GM12878 (cell line): ENCODE results near the gene WDR91. TPM values are rescaled to one million over a fixed set of nuclear protein-coding genes. Genes with fewer than 3 reads are reported as not detected.

Experiments used
- ATAC-seq: fragments of 200-7000 bp; cut with Tn5 transposase; 3 replicates; pipeline ENCODE4 v1.9.1; 2020; ENCODE audit warnings: mild to moderate bottlenecking, moderate library complexity
- BruUV-seq: library from RNA; stranded (reverse); fragments of 400-500 nt; replicated peaks from 2 replicates; lab custom pipeline; 2021; lab: Mats Ljungman, UMichigan
- CTCF ChIA-PET: fragments of 300-600 bp; sonication (Branson Sonifier 250); formaldehyde crosslinking; extraction: SDS; loops from one replicate; lab custom pipeline; 2021; ENCODE audit warnings: inconsistent platforms; lab: Yijun Ruan, JAX
- POLR2A ChIA-PET: fragments of 350-600 bp; formaldehyde crosslinking; extraction: SDS; loops from one replicate; lab custom pipeline; 2021; ENCODE audit warnings: inconsistent platforms; lab: Charles Lee
- RAD21 ChIA-PET: fragments of 300-600 bp; sonication (Branson Sonifier 250); formaldehyde crosslinking; loops from one replicate; lab custom pipeline; 2023; ENCODE audit warnings: antibody characterized with exemption; ENCODE audit not compliant: unreplicated experiment; lab: Charles Lee
- SMC1A ChIA-PET: fragments of 300-600 bp; sonication (Branson Sonifier 250); formaldehyde crosslinking; loops from one replicate; lab custom pipeline; 2023; ENCODE audit not compliant: unreplicated experiment, uncharacterized antibody; lab: Charles Lee
- DNase-seq: peaks from one replicate; pipeline ENCODE4 v3.0.0-alpha.2; 2011; ENCODE audit warnings: low read depth, low spot score
- FAIRE-seq: peaks from 3 replicates; lab custom pipeline; 2011; peaks lifted over from hg19 to GRCh38; lab: Jason Lieb, UNC
- H2AFZ ChIP-seq: 2 replicates; pipeline ENCODE4 v1.6.0; 2011; ENCODE audit warnings: low read depth, low read length, control low read depth; ENCODE audit not compliant: control insufficient read depth
- H3K27ac ChIP-seq: 2 replicates; pipeline ENCODE4 v1.5.1; 2011; ENCODE audit warnings: control low read depth; ENCODE audit not compliant: control insufficient read depth, insufficient read depth
- H3K27me3 ChIP-seq, 2 experiments: replicated peaks in 1 of 2; 2 replicates each; pipeline versions ENCODE4 v1.6.0 to v1.6.1; 2011; ENCODE audit warnings: low read length in 1 of 2; ENCODE audit not compliant: control insufficient read depth in 2 of 2, insufficient read depth in 2 of 2
- H3K36me3 ChIP-seq, 2 experiments: 2 replicates each; pipeline ENCODE4 v1.5.1; 2011; ENCODE audit warnings: low read length in 1 of 2; ENCODE audit not compliant: control insufficient read depth in 2 of 2, insufficient read depth in 2 of 2
- H3K4me1 ChIP-seq: 2 replicates; pipeline ENCODE4 v1.6.1; 2011; ENCODE audit warnings: mild to moderate bottlenecking, low read length, moderate library complexity, mixed read lengths; ENCODE audit not compliant: control insufficient read depth, insufficient read depth
- H3K4me2 ChIP-seq: 2 replicates; pipeline ENCODE4 v1.6.0; 2011; ENCODE audit warnings: control low read depth; ENCODE audit not compliant: control insufficient read depth, insufficient read depth
- H3K4me3 ChIP-seq: fragments of 200-600 bp; sonication (generic); 2 replicates; pipeline ENCODE4 v1.5.1; 2016
- H3K79me2 ChIP-seq: 2 replicates; pipeline ENCODE4 v1.6.0; 2011; ENCODE audit warnings: low read length; ENCODE audit not compliant: control insufficient read depth, insufficient read depth
- H3K9ac ChIP-seq: 2 replicates; pipeline ENCODE4 v1.8.0; 2011; ENCODE audit warnings: low read length, control low read depth, mixed read lengths; ENCODE audit not compliant: control insufficient read depth, insufficient read depth
- H3K9me3 ChIP-seq: replicated peaks from 3 replicates; pipeline ENCODE4 v1.5.1; 2011; ENCODE audit warnings: mild to moderate bottlenecking, low read length; ENCODE audit not compliant: control insufficient read depth, insufficient read depth
- H4K20me1 ChIP-seq: 2 replicates; pipeline ENCODE4 v1.6.0; 2011; ENCODE audit not compliant: control insufficient read depth, insufficient read depth
- CHD1 ChIP-seq: IDR thresholded peaks from 2 replicates; pipeline ENCODE4 v1.6.1; 2012; ENCODE audit warnings: low read depth, low read length, improper control_type of control experiment
- IKZF1 ChIP-seq: fragments of 450-650 bp; conservative IDR thresholded peaks from 2 replicates; pipeline ENCODE4 v1.6.1; 2017; ENCODE audit warnings: antibody characterized with exemption, mild to moderate bottlenecking
- IKZF2 ChIP-seq, 2 experiments: fragments of 450-650 bp; IDR thresholded peaks; 2 replicates each; pipeline ENCODE4 v1.6.1; 2017; ENCODE audit warnings: mild to moderate bottlenecking in 2 of 2, moderate library complexity in 2 of 2
- MTA2 ChIP-seq: fragments of 450-650 bp; IDR thresholded peaks from 2 replicates; pipeline ENCODE4 v1.6.1; 2016; ENCODE audit warnings: low read depth, mild to moderate bottlenecking, moderate library complexity
- PKNOX1 ChIP-seq: fragments of 450-650 bp; IDR thresholded peaks from 2 replicates; pipeline ENCODE4 v1.6.1; 2016; ENCODE audit warnings: mild to moderate bottlenecking
- RELB ChIP-seq: fragments of 450-650 bp; IDR thresholded peaks from 2 replicates; pipeline ENCODE4 v1.6.1; 2017; ENCODE audit warnings: low read depth, mild to moderate bottlenecking, moderate library complexity
- RUNX3 ChIP-seq: IDR thresholded peaks from 2 replicates; pipeline ENCODE4 v1.6.1; 2012; ENCODE audit warnings: low read length, inconsistent platforms
- SIX5 ChIP-seq: IDR thresholded peaks from 2 replicates; pipeline ENCODE4 v1.6.1; 2011; ENCODE audit warnings: mild to moderate bottlenecking, low read depth, low read length, moderate library complexity; ENCODE audit not compliant: severe bottlenecking
- WGBS: methylation state at CpG from one replicate; pipeline ENCODE4 v1.1.6; 2016; ENCODE audit warnings: low lambda C conversion rate; ENCODE audit not compliant: insufficient replicate concordance, insufficient coverage; ENCODE audit errors: missing lambda C conversion rate; 5-methylcytosine and 5-hydroxymethylcytosine counted together
- in situ Hi-C: fragments of 300-500 bp; cut with MboI; formaldehyde crosslinking; loops from 9 replicates; pipeline ENCODE4 v1.14.3; 2018; ENCODE audit warnings: mixed read lengths
- intact Hi-C: fragments of 100-400 bp; cut with micrococcal nuclease; formaldehyde crosslinking; loops from one replicate; pipeline ENCODE4 v1.14.2; 2022; ENCODE audit not compliant: unreplicated experiment
- polyA plus RNA-seq, 11 experiments: library from polyadenylated mRNA; depleted of rRNA in 4 of 11; unstranded in 6 of 11; stranded (reverse) in 5 of 11; fragments of >200 nt; fragmentation: Nextera tagmentation in 4 of 11; fragmentation: Illumina TruSeq in 1 of 11; extraction: Ambion mirVana in 4 of 11; extraction: Trizol in 1 of 11; gene quantifications; 1 replicate in 1 of 11; 2 replicates in 10 of 11; pipeline versions ENCODE4 v1.2.1 to v1.2.3, GENCODE V29; 2011 to 2016; ENCODE audit warnings: inconsistent platforms in 2 of 11, missing spikeins in 2 of 11, low read depth in 1 of 11
- total RNA-seq, 4 experiments: library from RNA; depleted of rRNA in 3 of 4; stranded (reverse); fragments of >200 nt in 3 of 4; fragmentation: Illumina TruSeq in 1 of 4; extraction: Trizol in 1 of 4; gene quantifications; 2 replicates each; pipeline versions ENCODE4 v1.2.1 to v1.2.3, GENCODE V29; 2013 to 2021

Gene WDR91
- total and polyA plus RNA-seq, 10 of the 15 experiments (the other 5 are each of a cell fraction or from before 2014, with no cell fraction given) = 7.6 to 83.3 (median 16.5) TPM

GRCh38 chr7:135236727-135237126 is 25.4 kb upstream of the WDR91 start:
- SMC1A ChIA-PET = interaction anchor here (0.9 to 3.9 kb wide), 14 partner anchors 9 to 294 kb away, joined by 3 to 26 read pairs (median 4); partner anchors contain the start of gene WDR91
- TF ChIP-seq IKZF1 (peak; percentile 62), PKNOX1 (peak; percentile 70), MTA2 (peak; percentile 16; the same call in 1 of the 2 replicates), RUNX3 (peak; percentile 65), CHD1 (no peak), RELB (0 out of 2 replicates have a peak, but pooled peaks have one; percentile 9), SIX5 (no peak), IKZF2 (IDR thresholded peaks at IDR 0.05) (peak; percentile 44 to 53; a peak in 2 of 4 replicates)
- no peak overlapping the region; the same call in 1 of the 2 replicates for H3K27ac ChIP-seq
- H3K4me1 ChIP-seq = peaks cover 14% of the 10 kb centered on the region
- RAD21 ChIA-PET = interaction anchor here (0.7 to 1.8 kb wide), 5 partner anchors 12 to 89 kb away, joined by 3 to 8 read pairs (median 4); partner anchors contain the start of genes TMEM140 and WDR91
- ATAC-seq (peak; percentile 83), FAIRE-seq (peak; percentile 92), DNase-seq (peak; percentile 53)
- H3K36me3 ChIP-seq = no peaks in the 10 kb centered on the region
- no peaks in the 10 kb centered on the region; the same call in 2 of the 3 replicates for H3K9me3 ChIP-seq
- no peak overlapping the region for H3K4me3 ChIP-seq
- POLR2A ChIA-PET = interaction anchor here (0.6 to 4.0 kb wide), 9 partner anchors 11 to 66 kb away, joined by 3 to 30 read pairs (median 6); partner anchors contain the start of genes CYREN and WDR91
- WGBS = 0% methylated on average over 2 of the region's 2 CpGs
- in situ Hi-C loops (no loop called here), intact Hi-C loops (no loop called here)
- no peak overlapping the region for H3K9ac ChIP-seq
- H2AFZ ChIP-seq = peak overlapping the region; percentile 33; the same call in 1 of the 2 replicates
- no peaks in the 10 kb centered on the region for H3K79me2 ChIP-seq
- CTCF ChIA-PET = interaction anchor here (0.8 to 4.3 kb wide), 9 partner anchors 8 to 372 kb away, joined by 3 to 18 read pairs (median 4); no protein-coding TSS in a partner anchor
- BruUV-seq = no TSS peak
- no peaks in the 10 kb centered on the region for H3K27me3 ChIP-seq
- H3K4me2 ChIP-seq = peak overlapping the region; percentile 51; the same call in 1 of the 2 replicates
- H4K20me1 ChIP-seq = no peaks in the 10 kb centered on the region
